OCI-LY1 (cell line): ENCODE data around the gene GOLPH3L.
"Not testable (repeated sequence)": the region's sequence is repeated elsewhere in the genome, so short reads cannot be mapped to it uniquely, and the experiment has no call there.

Source experiments
- CTCF ChIP-seq: fragments of 200-600 bp; sonication (generic), shearing (Covaris generic); IDR thresholded peaks from 2 replicates; pipeline ENCODE4 v1.5.1; 2017; ENCODE audit warnings: mild to moderate bottlenecking, antibody characterized with exemption, low read length, moderate library complexity, mixed read lengths
- EZH2 ChIP-seq: fragments of 200-600 bp; sonication (generic), shearing (Covaris generic); IDR thresholded peaks from 2 replicates; pipeline ENCODE4 v1.8.0; 2017; ENCODE audit warnings: borderline replicate concordance, mixed run types, mild to moderate bottlenecking, antibody characterized with exemption, low read length, moderate library complexity, mixed read lengths

- not testable (repeated sequence) for TF ChIP-seq CTCF, EZH2
Observed at GRCh38 chr1:150654635-150655034, 42.3 kb downstream of the GOLPH3L start.
